Colonic mucosa (tissue), 4 donors: ENCODE data around the gene MARK3. TPM values are rescaled to one million over a fixed set of nuclear protein-coding genes. Genes with fewer than 3 reads are reported as not detected.

Source experiments
- DNase-seq: peaks from one replicate; pipeline ENCODE4 v3.0.0-alpha.2; 2020
- H3K27ac ChIP-seq: fragments of 200-600 bp; one replicate; pipeline ENCODE4 v1.8.0; 2021
- H3K27me3 ChIP-seq: fragments of 200-600 bp; one replicate; pipeline ENCODE4 v1.8.0; 2021
- H3K36me3 ChIP-seq: fragments of 200-600 bp; one replicate; pipeline ENCODE4 v1.8.0; 2021
- H3K4me1 ChIP-seq: fragments of 200-600 bp; one replicate; pipeline ENCODE4 v1.8.0; 2021; ENCODE audit warnings: mild to moderate bottlenecking
- H3K4me3 ChIP-seq: fragments of 200-600 bp; one replicate; pipeline ENCODE4 v1.8.0; 2021
- H3K9ac ChIP-seq, 2 donors: one replicate each; pipeline ENCODE4 v1.7.0; 2013; ENCODE audit warnings: control low read depth in 2 of 2, low read depth in 2 of 2, low read length in 2 of 2
- H3K9me3 ChIP-seq: fragments of 200-600 bp; one replicate; pipeline ENCODE4 v1.8.0; 2021
- CTCF ChIP-seq: fragments of 200-600 bp; IDR thresholded peaks from one replicate; pipeline ENCODE4 v1.8.0; 2022; ENCODE audit warnings: antibody characterized with exemption, mild to moderate bottlenecking
- intact Hi-C: fragments of 100-400 bp; cut with DNase I; formaldehyde crosslinking; loops from one replicate; pipeline ENCODE4 v1.14.1; 2022
- total RNA-seq, 2 donors: library from RNA; stranded (reverse); fragmentation: NEBNext Ultra II Directional in 1 of 2; extraction: Animal tissue kit (Norgen Biotek cat#: 25700) in 1 of 2; gene quantifications; one replicate each; pipeline ENCODE4 v1.2.1, GENCODE V29; 2021
- donor health status: healthy.
- donor health status: DM: no; HTN: no; CAD: no.
- donor health status: DM: no; HTN: no; CAD: no.

Gene MARK3
- total RNA-seq, 2 donors from 2014 or later, result 52.5 to 63.6 TPM

DNA sequence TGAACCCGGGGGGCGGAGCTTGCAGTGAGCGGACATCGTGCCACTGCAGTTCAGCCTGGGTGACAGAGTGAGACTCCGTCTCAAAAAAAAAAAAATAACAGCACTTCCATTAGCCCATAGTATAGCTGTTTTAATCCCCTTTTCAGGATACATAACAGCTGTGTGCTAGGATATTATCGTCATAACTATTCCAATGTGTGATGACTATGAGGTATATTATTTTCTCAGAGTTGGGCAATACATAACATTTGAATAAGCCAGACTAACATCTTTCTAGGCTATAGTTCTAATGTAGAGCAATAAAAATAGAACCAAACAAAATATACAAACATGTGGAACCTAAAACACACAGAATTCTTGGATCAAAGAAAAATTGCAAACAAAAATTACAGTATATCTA is 57.1 kb downstream of the MARK3 start:
- H3K9ac ChIP-seq, result no peak overlapping the region
- intact Hi-C loops, result no loop called here
- H3K4me1 ChIP-seq, result no peaks in the 10 kb centered on the region
- no peak for DNase-seq
- no peaks in the 10 kb centered on the region for H3K27me3 ChIP-seq
- no peaks in the 10 kb centered on the region for H3K9me3 ChIP-seq
- no peak for TF ChIP-seq CTCF
- H3K4me3 ChIP-seq, result no peak overlapping the region
- no peak overlapping the region for H3K27ac ChIP-seq
- H3K36me3 ChIP-seq, result peaks cover 6% of the 10 kb centered on the region

GRCh38 chr14:103443111-103443510 is 57.9 kb downstream of the MARK3 start:
- no peaks in the 10 kb centered on the region for H3K9me3 ChIP-seq
- no peak overlapping the region for H3K27ac ChIP-seq
- DNase-seq, result no peak
- H3K36me3 ChIP-seq, result peaks cover 6% of the 10 kb centered on the region
- no peak for TF ChIP-seq CTCF
- no peaks in the 10 kb centered on the region for H3K27me3 ChIP-seq
- intact Hi-C loops, result no loop called here
- H3K4me3 ChIP-seq, result no peak overlapping the region
- H3K4me1 ChIP-seq, result no peaks in the 10 kb centered on the region
- H3K9ac ChIP-seq, result no peak overlapping the region

DNA sequence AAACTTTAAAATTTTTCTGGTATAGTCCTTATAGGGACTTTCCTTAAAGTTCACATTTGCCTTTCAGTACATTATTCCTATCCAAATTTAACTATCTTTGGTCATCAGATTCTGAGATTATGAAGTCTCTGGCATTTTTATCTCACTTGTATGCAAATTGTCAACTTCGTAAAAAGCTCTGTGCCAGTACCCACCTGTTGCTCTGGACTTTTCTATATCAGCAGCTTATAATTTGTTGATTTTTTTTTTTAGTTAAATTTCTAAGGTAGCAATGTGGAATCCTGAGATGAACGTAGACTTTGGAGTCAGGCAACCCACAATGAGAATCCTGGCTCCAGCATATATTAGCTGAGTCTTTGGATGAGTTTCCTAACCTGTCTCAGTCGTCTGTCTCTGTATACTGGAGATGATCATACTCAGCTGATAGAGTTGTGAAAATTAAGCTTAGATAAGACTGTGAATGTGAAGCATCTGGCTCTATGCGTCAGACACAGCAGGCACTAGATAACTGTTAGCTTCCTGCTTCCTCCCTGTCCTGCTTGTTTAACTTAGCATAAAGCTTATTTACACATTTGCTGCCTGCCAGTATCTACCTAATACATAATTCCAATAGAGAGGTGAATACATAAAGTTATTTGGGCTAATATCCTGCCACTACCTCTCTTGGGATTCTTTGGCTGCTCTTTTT is 59.8 kb downstream of the MARK3 start:
- TF ChIP-seq CTCF, result no peak
- H3K27ac ChIP-seq, result no peak overlapping the region
- H3K9ac ChIP-seq, result no peak overlapping the region
- no peaks in the 10 kb centered on the region for H3K4me1 ChIP-seq
- H3K36me3 ChIP-seq, result peaks cover 5% of the 10 kb centered on the region
- H3K27me3 ChIP-seq, result no peaks in the 10 kb centered on the region
- no peak for DNase-seq
- H3K9me3 ChIP-seq, result no peaks in the 10 kb centered on the region
- H3K4me3 ChIP-seq, result no peak overlapping the region
- intact Hi-C loops, result no loop called here

GRCh38 chr14:103445806-103446205 is 60.6 kb downstream of the MARK3 start:
- H3K27ac ChIP-seq, result no peak overlapping the region
- H3K36me3 ChIP-seq, result no peaks in the 10 kb centered on the region
- H3K9ac ChIP-seq, result no peak overlapping the region
- no peak for TF ChIP-seq CTCF
- DNase-seq, result no peak
- H3K27me3 ChIP-seq, result no peaks in the 10 kb centered on the region
- intact Hi-C loops, result no loop called here
- H3K4me1 ChIP-seq, result no peaks in the 10 kb centered on the region
- H3K9me3 ChIP-seq, result no peaks in the 10 kb centered on the region
- no peak overlapping the region for H3K4me3 ChIP-seq

DNA sequence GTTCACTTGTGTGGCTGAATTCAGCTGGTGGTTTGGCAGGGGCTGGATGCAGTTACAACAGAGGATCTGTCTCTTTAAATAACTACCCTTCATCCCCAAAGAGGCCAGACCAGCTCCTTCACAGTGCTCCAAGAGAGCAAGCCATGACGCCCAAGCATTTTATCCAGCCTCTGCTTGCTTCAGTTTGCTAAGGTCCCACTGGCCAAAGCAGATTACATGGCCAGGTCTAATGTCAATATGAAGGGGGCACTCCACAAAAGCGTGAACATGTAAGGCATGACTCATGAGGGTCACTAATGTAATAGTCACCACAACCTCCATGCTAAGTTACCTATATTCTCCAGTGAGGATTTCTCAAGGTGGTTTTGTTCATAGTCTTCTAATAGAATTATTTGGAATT is 62.9 kb downstream of the MARK3 start:
- no peak for TF ChIP-seq CTCF
- Histone ChIP-seq H3K9ac (no peak overlapping the region), H3K4me1 (no peaks in the 10 kb centered on the region), H3K27ac (no peak overlapping the region), H3K9me3 (no peaks in the 10 kb centered on the region), H3K27me3 (no peaks in the 10 kb centered on the region), H3K4me3 (no peak overlapping the region), H3K36me3 (no peaks in the 10 kb centered on the region)
- intact Hi-C loops, result no loop called here
- no peak for DNase-seq
